H1 (cell line): ENCODE measurements around the gene UQCC5. TPM values are rescaled to one million over a fixed set of nuclear protein-coding genes. Genes with fewer than 3 reads are reported as not detected.

Source experiments
- CHD7 ChIP-seq: fragments of 300-600 bp; sonication (generic); IDR thresholded peaks from 2 replicates; pipeline ENCODE4 v1.7.1; 2012; ENCODE audit warnings: low read length, moderate library complexity, mild to moderate bottlenecking, inconsistent platforms; ENCODE audit not compliant: insufficient replicate concordance
- POLR2AphosphoS5 ChIP-seq: IDR thresholded peaks from 2 replicates; pipeline ENCODE4 v1.6.1; 2011; ENCODE audit warnings: low read depth, low read length
- polyA plus RNA-seq, 7 experiments: library from polyadenylated mRNA; depleted of rRNA in 3 of 7; stranded (reverse) in 5 of 7; unstranded in 2 of 7; fragments of >200 nt in 5 of 7; fragments of 200-250 nt in 2 of 7; gene quantifications; 1 replicate in 5 of 7; 2 replicates in 1 of 7; 4 replicates in 1 of 7; pipeline versions ENCODE4 v1.2.1 to v1.2.3, GENCODE V29; 2011 to 2013; ENCODE audit warnings: missing spikeins in 2 of 7, mixed read lengths in 2 of 7
- total RNA-seq: library from RNA; stranded (reverse); fragmentation: NEBNext Ultra II Directional; extraction: Animal tissue kit (Norgen Biotek cat#: 25700); gene quantifications from 2 replicates; pipeline ENCODE4 v1.2.1, GENCODE V29; 2021

The UQCC5 gene
- total and polyA plus RNA-seq, 2 of the 8 experiments (the other 6 are each of a cell fraction or from before 2014, with no cell fraction given) = 35.0 to 37.7 TPM

DNA sequence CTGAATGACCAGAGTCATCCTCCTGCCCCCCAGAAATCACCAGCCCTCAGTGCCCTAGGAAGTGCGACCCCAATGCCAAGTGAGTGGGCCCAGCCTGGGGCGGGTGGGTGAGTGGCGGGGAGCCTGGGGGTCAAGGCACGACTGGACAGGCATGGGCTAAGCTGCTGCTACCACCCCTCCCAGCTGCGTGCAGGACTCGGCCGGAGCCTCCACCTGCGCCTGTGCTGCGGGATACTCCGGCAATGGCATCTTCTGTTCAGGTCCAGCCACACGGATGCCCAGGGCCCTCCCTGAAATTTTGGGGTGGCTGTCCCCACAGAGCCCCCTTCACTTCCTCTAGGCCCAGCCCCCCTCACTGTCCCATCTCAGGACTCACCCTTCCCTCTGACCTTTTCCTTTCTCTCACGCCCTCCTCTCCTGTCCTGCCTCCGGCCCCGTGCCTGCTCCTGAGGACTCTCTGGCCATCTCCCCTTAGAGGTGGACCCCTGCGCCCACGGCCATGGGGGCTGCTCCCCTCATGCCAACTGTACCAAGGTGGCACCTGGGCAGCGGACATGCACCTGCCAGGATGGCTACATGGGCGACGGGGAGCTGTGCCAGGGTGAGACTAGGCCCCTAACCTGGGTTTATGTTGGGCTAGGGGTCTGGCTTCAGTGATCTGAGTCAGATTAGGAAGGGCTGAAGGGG lies 19.8 kb upstream of the UQCC5 start (continued):
- TF ChIP-seq CHD7 (no peak), POLR2AphosphoS5 (no peak)
